DMS114 treated with DMSO at 0.1 percent for 48 hours (cell line): ENCODE measurements around the gene VWA8.
"Not testable (repeated sequence)": the region's sequence is repeated elsewhere in the genome, so short reads cannot be mapped to it uniquely, and the experiment has no call there.

Experiments
- DNase-seq: peaks from one replicate; lab custom pipeline; 2025; ENCODE audit not compliant: unreplicated experiment; lab: John Stamatoyannopoulos, UW

Gene VWA8

DNA sequence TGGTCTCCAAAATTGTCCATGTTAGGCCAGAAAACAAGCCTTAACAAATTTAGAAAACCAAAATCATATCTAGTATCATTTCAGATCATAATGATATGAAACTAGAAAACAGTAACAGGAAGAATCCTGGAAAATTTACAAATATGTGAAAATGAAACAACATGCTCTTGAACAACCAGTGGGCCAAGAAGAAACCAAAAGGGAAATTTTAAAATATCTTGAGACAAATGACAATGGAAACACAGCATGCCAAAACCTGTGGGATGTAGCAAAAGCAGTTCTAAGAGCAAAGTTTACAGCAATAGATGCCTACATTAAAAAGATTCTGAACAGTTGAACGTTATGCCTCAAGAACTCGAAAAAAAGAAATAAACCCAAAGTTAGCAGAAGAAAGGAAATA lies 32.6 kb downstream of the VWA8 start:
- DNase-seq, result no peak

DNA sequence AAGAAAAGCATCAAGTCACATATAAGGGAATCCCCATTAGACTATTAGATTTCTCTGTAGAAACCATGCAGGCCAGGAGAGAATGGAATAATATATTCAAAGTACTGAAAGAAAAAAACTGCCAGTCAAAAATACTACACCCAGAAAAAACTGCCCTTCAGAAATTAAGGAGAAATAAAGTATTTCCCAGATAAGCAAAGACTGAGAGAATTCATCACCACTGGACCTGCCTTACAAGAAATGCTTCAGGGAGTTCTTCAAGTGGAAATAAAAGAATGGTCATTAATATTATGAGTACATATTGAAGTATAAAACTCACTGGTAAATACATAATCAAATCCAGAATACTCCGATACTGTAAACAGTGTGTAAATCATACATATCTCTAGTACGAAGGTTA lies 35.9 kb downstream of the VWA8 start:
- DNase-seq, result no peak

DNA sequence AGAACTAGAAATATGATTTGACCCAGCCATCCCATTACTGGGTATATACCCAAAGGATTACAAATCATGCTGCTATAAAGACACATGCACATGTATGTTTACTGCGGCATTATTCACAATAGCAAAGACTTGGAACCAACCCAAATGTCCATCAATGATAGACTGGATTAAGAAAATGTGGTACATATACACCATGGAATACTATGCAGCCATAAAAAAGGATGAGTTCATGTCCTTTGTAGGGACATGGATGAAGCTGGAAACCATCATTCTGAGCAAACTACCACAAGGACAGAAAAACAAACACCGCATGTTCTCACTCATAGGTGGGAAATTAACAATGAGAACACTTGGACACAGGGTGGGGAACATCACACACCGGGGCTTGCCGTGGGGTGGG lies 38.0 kb downstream of the VWA8 start:
- DNase-seq, result not testable (repeated sequence)

GRCh38 chr13:41919741-41920487 lies 41.0 kb downstream of the VWA8 start:
- DNase-seq, result no peak

GRCh38 chr13:41919031-41919740 lies 41.7 kb downstream of the VWA8 start:
- DNase-seq, result no peak

DNA sequence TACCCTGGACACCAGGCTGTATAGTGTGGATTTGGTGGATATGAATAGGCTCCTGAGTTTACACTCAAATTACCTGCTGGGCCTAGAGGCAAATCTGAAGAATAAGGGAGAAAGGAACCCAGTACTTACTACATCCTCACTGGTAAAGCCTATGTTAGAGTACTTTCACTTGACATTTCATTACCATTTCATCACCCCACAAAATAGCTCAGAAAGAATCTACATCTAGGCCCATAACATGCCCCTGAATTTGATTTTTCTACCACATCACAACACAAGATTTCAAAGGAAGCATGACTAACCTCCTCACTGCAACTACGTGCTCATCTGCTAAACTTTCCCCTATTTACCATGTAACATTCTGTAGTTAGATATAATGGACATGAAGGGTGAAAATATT lies 43.3 kb downstream of the VWA8 start:
- no peak for DNase-seq

GRCh38 chr13:41916173-41916954 lies 44.5 kb downstream of the VWA8 start:
- DNase-seq, result no peak

GRCh38 chr13:41915081-41915480 lies 45.8 kb downstream of the VWA8 start:
- DNase-seq, result no peak

DNA sequence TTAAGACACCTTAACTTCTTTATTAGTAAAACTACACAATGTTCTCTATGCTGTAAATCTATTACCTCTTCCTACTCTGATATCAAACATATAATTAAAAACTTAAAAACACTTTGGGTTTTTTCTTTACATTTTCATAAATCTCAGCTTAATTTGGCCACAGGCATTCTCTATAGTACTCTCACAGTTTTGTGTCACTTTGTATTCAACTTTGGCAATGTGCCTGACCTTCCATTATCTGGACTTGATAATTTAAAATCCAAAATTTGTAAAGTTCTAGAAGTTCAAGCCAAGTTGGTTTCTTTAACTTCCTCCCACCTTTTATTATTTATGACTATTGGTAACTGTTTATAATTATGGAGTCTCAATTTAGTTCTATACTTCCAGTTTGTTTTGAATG lies 46.4 kb downstream of the VWA8 start:
- no peak for DNase-seq

GRCh38 chr13:41909506-41909905 lies 51.4 kb downstream of the VWA8 start:
- no peak for DNase-seq

- peak; percentile 4 for DNase-seq
Observed at GRCh38 chr13:41905600-41906254, 55.2 kb downstream of the VWA8 start.

- no peak for DNase-seq
Observed at GRCh38 chr13:41900918-41901317, 60.0 kb downstream of the VWA8 start.

DNA sequence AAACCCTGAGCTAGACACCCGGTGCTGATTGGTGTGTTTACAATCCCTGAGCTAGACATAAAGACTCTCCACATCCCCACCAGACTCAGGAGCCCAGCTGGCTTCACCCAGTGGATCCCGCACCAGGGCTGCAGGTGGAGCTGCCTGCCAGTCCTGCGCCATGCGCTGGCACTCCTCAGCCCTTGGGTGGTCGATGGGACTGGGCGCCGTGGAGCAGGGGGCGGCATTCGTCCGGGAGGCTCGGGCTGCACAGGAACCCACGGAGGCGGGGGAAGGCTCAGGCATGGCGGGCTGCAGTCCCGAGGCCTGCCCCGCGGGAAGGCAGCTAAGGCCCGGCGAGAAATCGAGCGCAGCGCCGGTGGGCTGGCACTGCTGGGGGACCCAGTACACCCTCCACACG lies 62.5 kb downstream of the VWA8 start:
- not testable (repeated sequence) for DNase-seq

- DNase-seq, result no peak
Observed at GRCh38 chr13:41897126-41897525, 63.8 kb downstream of the VWA8 start.

GRCh38 chr13:41895478-41895877 lies 65.4 kb downstream of the VWA8 start:
- no peak for DNase-seq

GRCh38 chr13:41891119-41891518 lies 69.8 kb downstream of the VWA8 start:
- no peak for DNase-seq

DNA sequence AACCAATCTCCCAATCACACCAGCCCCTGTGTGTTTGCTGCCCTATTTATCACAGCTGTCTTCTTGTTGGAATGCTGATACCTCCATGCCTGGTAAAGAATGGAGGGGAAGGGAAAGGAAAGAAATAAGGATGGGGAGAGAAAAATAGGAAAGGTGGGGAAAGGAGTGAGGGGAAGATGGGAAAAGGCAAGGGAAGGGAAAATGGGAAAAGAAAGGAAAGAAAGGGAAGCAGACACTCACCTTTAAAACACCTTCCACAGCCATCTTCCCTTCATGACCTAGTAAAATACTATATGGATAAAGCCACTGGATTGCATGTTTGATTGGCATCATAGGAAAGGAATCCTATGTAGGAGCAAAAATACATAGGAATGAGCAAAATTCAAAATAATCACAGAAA lies 77.8 kb downstream of the VWA8 start:
- DNase-seq, result no peak

DNA sequence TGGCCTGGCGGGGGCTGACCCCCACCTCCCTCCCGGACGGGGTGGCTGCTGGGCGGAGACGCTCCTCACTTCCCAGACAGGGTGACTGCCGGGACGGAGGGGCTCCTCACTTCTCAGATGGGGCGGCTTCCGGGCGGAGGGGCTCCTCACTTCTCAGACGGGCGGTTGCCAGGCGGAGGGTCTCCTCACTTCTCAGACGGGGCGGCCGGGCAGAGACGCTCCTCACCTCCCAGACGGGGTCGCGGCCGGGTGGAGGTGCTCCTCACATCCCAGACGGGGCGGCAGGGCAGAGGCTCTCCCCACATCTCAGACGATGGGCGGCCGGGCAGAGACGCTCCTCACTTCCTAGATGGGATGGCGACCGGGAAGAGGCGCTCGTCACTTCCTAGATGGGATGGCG lies 79.0 kb downstream of the VWA8 start:
- not testable (repeated sequence) for DNase-seq

DNA sequence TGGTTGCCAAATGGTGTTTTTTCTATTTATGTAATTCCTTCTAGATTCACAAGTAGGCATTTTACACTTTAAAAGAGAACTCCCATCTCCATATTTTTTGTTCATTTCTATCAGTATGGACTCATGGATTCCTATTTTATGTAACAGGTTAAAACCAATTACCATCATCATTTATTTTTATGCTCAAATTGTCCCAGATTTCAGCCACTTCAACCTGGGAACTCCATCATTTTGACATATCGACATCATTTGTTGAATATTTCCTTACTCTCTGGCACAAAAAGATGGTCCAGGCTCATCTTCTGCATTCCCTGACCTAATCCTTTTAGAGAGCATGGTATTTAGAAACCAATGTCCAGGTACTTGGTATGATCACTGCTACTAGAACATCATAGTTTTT lies 79.9 kb downstream of the VWA8 start:
- DNase-seq, result no peak

- DNase-seq, result no peak
Observed at GRCh38 chr13:41864658-41865057, 96.3 kb downstream of the VWA8 start.

GRCh38 chr13:41862659-41863058 lies 98.2 kb downstream of the VWA8 start:
- DNase-seq, result not testable (repeated sequence)
